HEK293 (cell line): Measurements from ENCODE around the gene HSFX3.
"Not testable (repeated sequence)": the region's sequence is repeated elsewhere in the genome, so short reads cannot be mapped to it uniquely, and the experiment has no call there.

Experiments
- CTCF ChIA-PET: fragments of 350-600 bp; formaldehyde crosslinking; extraction: SDS; loops from one replicate; lab custom pipeline; 2021; ENCODE audit warnings: antibody characterized with exemption; lab: Yijun Ruan, JAX
- POLR2A ChIA-PET: fragments of 300-600 bp; formaldehyde crosslinking; extraction: SDS; loops from one replicate; lab custom pipeline; 2020; ENCODE audit warnings: antibody characterized with exemption, inconsistent platforms; lab: Yijun Ruan, JAX
- H3K27ac ChIP-seq: fragments of 200-500 bp; sonication (Bioruptor generic); 2 replicates; pipeline ENCODE4 v1.5.1; 2014; ENCODE audit warnings: low read depth, low read length, control low read depth, inconsistent platforms; ENCODE audit errors: extremely low read depth
- H3K36me3 ChIP-seq, 2 experiments: fragments of 200-500 bp in 1 of 2; sonication (Bioruptor generic) in 1 of 2; 1 replicate in 1 of 2; 2 replicates in 1 of 2; pipeline ENCODE4 v1.5.1; 2014 to 2017; ENCODE audit warnings: inconsistent platforms in 2 of 2, low read length in 2 of 2; ENCODE audit not compliant: control insufficient read depth in 2 of 2, insufficient read depth in 1 of 2
- H3K4me1 ChIP-seq: fragments of 200-500 bp; sonication (Bioruptor generic); 2 replicates; pipeline ENCODE4 v1.5.1; 2014; ENCODE audit warnings: mild to moderate bottlenecking, low read length, inconsistent platforms; ENCODE audit not compliant: control insufficient read depth, insufficient read depth
- H3K4me3 ChIP-seq: 2 replicates; pipeline ENCODE4 v1.5.1; 2011; ENCODE audit warnings: low read depth, mild to moderate bottlenecking, control low read depth, low read length, moderate library complexity
- H3K9me3 ChIP-seq: fragments of 200-500 bp; sonication (Bioruptor generic); 2 replicates; pipeline ENCODE4 v1.5.1; 2014; ENCODE audit warnings: low read depth, low read length, inconsistent platforms; ENCODE audit not compliant: control insufficient read depth, insufficient read depth
- HOXD13 ChIP-seq: sonication (generic); formaldehyde crosslinking; IDR thresholded peaks from 2 replicates; pipeline ENCODE4 v1.8.0; 2022; ENCODE audit warnings: missing genetic modification reagents, borderline replicate concordance
- KLF1 ChIP-seq: fragments of 450-650 bp; formaldehyde crosslinking; IDR thresholded peaks from 2 replicates; pipeline ENCODE4 v1.5.1; 2016; ENCODE audit warnings: missing biosample characterization, missing genetic modification characterization
- OVOL3 ChIP-seq: fragments of 450-650 bp; formaldehyde crosslinking; IDR thresholded peaks from 2 replicates; pipeline ENCODE4 v1.5.1; 2016; ENCODE audit warnings: missing biosample characterization, missing genetic modification characterization
- SALL2 ChIP-seq: fragments of 450-650 bp; formaldehyde crosslinking; IDR thresholded peaks from 2 replicates; pipeline ENCODE4 v1.5.0; 2017; ENCODE audit warnings: missing biosample characterization, mild to moderate bottlenecking, missing genetic modification characterization, borderline replicate concordance
- ZBTB21 ChIP-seq: fragments of 450-650 bp; formaldehyde crosslinking; IDR thresholded peaks from 2 replicates; pipeline ENCODE4 v1.5.1; 2017; ENCODE audit warnings: missing biosample characterization, missing genetic modification characterization
- ZNF169 ChIP-seq: fragments of 450-650 bp; formaldehyde crosslinking; IDR thresholded peaks from 2 replicates; pipeline ENCODE4 v1.5.1; 2016; ENCODE audit warnings: missing biosample characterization, missing genetic modification characterization
- ZNF184 ChIP-seq: fragments of 450-650 bp; IDR thresholded peaks from 2 replicates; pipeline ENCODE4 v1.5.1; 2018; ENCODE audit warnings: missing biosample characterization, mild to moderate bottlenecking, missing genetic modification characterization
- ZNF19 ChIP-seq: fragments of 450-650 bp; formaldehyde crosslinking; IDR thresholded peaks from 2 replicates; pipeline ENCODE4; 2016; ENCODE audit warnings: missing biosample characterization, missing genetic modification characterization, low read depth
- ZNF366 ChIP-seq: fragments of 450-650 bp; formaldehyde crosslinking; conservative IDR thresholded peaks from 2 replicates; pipeline ENCODE4 v1.5.1; 2016; ENCODE audit warnings: missing biosample characterization, missing genetic modification characterization
- ZNF473 ChIP-seq: fragments of 450-650 bp; formaldehyde crosslinking; IDR thresholded peaks from 2 replicates; pipeline ENCODE4 v1.5.1; 2017; ENCODE audit warnings: missing biosample characterization, missing genetic modification characterization
- ZNF514 ChIP-seq: fragments of 450-650 bp; formaldehyde crosslinking; IDR thresholded peaks from 2 replicates; pipeline ENCODE4 v1.5.1; 2016; ENCODE audit warnings: missing biosample characterization, missing genetic modification characterization
- ZNF544 ChIP-seq: fragments of 450-650 bp; formaldehyde crosslinking; IDR thresholded peaks from 2 replicates; pipeline ENCODE4 v1.5.0; 2017; ENCODE audit warnings: missing biosample characterization, missing genetic modification characterization
- ZNF560 ChIP-seq: fragments of 450-650 bp; formaldehyde crosslinking; IDR thresholded peaks from 2 replicates; pipeline ENCODE4 v1.5.1; 2017; ENCODE audit warnings: missing biosample characterization, missing genetic modification characterization, borderline replicate concordance
- ZNF610 ChIP-seq: fragments of 450-650 bp; formaldehyde crosslinking; IDR thresholded peaks from 2 replicates; pipeline ENCODE4 v1.5.1; 2016; ENCODE audit warnings: missing biosample characterization, missing genetic modification characterization, borderline replicate concordance
- TF ChIP-seq, protein P1 (sequence below): fragments of 450-650 bp; formaldehyde crosslinking; conservative IDR thresholded peaks from 2 replicates; pipeline ENCODE4 v1.5.1; 2016; ENCODE audit warnings: low read depth, missing biosample characterization, missing genetic modification characterization
- TF ChIP-seq, protein P2 (sequence below): fragments of 450-650 bp; formaldehyde crosslinking; IDR thresholded peaks from 2 replicates; pipeline ENCODE4 v1.5.1; 2016; ENCODE audit warnings: missing biosample characterization, missing genetic modification characterization, low read depth
- TF ChIP-seq, protein P3 (sequence below): fragments of 450-650 bp; formaldehyde crosslinking; IDR thresholded peaks from 2 replicates; pipeline ENCODE4 v1.5.1; 2016; ENCODE audit warnings: missing biosample characterization, missing genetic modification characterization

The HSFX3 gene

DNA sequence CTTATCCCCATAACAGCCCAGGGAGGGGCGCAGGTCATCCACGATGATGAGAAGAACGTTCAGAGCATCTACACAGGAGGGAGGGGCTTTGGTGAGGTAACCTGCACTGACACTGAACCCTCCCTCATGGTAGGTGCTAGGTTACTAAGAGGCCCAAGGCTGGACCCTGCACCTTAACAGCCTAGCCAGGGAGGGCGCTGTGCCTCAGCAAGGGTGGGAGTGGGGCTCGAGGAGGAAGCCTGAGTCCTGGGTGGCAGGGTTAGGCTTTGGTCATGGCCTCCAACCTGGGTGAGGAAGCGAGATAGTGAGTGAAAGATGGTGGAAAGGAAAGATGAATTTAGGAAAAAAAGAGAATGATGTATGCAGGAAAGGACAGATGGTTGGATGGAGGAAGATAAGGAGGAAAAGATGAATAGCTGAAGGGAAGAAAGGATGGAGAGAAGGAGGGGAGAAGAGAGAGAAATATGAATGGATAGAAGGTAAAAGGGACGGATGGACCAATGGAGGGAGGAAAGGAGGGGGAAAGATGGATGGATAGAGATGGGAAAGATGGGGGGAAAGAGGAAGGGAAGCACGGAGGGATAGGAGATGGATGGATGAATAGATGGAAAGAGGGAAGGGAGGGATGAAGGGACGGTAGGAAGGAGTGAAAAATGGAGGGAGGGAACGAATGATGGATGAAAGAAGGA lies 45.4 kb downstream of the HSFX3 start (continued):
- TF ChIP-seq ZNF544 (tag by site-specific recombination) (no peak), OVOL3 (tag by site-specific recombination) (no peak), SALL2 (tag by site-specific recombination) (peak; percentile 30; the same call in 1 of the 2 replicates), ZNF473 (tag by site-specific recombination) (no peak), ZNF184 (tag by site-specific recombination) (no peak), ZNF366 (tag by site-specific recombination) (peak; percentile 100), ZBTB21 (tag by site-specific recombination) (no peak), ZNF560 (tag by site-specific recombination) (no peak)
- TF ChIP-seq, protein P1, sequence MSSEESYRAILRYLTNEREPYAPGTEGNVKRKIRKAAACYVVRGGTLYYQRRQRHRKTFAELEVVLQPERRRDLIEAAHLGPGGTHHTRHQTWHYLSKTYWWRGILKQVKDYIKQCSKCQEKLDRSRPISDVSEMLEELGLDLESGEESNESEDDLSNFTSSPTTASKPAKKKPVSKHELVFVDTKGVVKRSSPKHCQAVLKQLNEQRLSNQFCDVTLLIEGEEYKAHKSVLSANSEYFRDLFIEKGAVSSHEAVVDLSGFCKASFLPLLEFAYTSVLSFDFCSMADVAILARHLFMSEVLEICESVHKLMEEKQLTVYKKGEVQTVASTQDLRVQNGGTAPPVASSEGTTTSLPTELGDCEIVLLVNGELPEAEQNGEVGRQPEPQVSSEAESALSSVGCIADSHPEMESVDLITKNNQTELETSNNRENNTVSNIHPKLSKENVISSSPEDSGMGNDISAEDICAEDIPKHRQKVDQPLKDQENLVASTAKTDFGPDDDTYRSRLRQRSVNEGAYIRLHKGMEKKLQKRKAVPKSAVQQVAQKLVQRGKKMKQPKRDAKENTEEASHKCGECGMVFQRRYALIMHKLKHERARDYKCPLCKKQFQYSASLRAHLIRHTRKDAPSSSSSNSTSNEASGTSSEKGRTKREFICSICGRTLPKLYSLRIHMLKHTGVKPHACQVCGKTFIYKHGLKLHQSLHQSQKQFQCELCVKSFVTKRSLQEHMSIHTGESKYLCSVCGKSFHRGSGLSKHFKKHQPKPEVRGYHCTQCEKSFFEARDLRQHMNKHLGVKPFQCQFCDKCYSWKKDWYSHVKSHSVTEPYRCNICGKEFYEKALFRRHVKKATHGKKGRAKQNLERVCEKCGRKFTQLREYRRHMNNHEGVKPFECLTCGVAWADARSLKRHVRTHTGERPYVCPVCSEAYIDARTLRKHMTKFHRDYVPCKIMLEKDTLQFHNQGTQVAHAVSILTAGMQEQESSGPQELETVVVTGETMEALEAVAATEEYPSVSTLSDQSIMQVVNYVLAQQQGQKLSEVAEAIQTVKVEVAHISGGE (tag by site-specific recombination), result no peak

DNA sequence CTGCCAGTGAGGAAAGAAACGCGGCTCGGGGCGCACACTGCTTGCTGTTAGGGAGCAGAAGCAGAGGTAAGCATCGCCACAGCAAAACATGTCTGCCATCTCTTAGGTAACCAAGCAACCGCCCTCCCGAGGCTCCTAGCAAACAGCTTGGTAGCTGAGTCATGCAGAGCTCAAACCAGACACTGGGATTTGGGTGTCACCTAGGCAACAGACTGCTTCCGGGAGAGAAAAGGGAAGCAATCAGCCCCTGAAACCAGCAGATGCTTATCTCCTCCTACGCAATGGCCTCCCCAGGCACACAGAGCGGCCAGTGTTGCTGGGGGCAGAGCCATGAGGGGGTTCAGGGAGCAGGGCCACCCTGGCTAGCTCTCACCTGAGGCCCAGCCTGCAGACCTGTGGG lies 46.3 kb downstream of the HSFX3 start:
- H3K4me3 ChIP-seq, H3K4me1 ChIP-seq, H3K27ac ChIP-seq, H3K9me3 ChIP-seq, POLR2A ChIA-PET: not testable (repeated sequence)
- H3K36me3 ChIP-seq, result peaks cover 14 to 45% of the 10 kb centered on the region in 2 experiments; a peak in 2 of 3 replicates
- CTCF ChIA-PET, result interaction anchor here (0.6 to 1.9 kb wide), 3 partner anchors 9 to 1453 kb away, joined by 3 to 7 read pairs (median 4); no protein-coding TSS in a partner anchor

DNA sequence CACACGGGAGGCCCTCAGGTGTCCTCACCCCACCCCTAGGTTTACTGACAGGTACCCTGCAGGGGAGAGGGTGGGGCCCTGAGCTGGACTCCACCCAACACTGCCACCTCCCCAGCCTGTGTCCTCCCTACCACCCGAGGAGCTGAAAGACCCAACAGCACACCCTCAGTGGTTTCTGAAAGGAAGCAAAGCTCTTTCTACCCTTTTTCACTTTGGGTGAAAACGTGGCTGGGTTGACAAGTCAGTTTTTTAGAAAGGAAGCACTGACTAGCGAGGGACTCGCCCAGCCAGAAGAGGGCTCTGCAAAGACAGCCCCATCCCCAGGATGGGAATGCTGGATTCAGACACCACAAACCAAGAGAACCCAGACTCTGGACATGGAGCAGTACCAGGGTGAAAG lies 46.8 kb downstream of the HSFX3 start:
- H3K27ac ChIP-seq, H3K9me3 ChIP-seq, POLR2A ChIA-PET: not testable (repeated sequence)
- peaks cover 16 to 50% of the 10 kb centered on the region in 2 experiments; a peak in 2 of 3 replicates for H3K36me3 ChIP-seq
- peak; percentile 12; the same call in 1 of the 2 replicates for TF ChIP-seq KLF1 (tag by site-specific recombination)
- TF ChIP-seq, all 188 proteins: peak for 1; not testable (repeated sequence) for 187
- H3K4me1 ChIP-seq, H3K4me3 ChIP-seq: not testable (repeated sequence)
- CTCF ChIA-PET, result interaction anchor here (0.6 to 1.9 kb wide), 2 partner anchors 9 kb away, joined by 5 to 7 read pairs; no protein-coding TSS in a partner anchor

DNA sequence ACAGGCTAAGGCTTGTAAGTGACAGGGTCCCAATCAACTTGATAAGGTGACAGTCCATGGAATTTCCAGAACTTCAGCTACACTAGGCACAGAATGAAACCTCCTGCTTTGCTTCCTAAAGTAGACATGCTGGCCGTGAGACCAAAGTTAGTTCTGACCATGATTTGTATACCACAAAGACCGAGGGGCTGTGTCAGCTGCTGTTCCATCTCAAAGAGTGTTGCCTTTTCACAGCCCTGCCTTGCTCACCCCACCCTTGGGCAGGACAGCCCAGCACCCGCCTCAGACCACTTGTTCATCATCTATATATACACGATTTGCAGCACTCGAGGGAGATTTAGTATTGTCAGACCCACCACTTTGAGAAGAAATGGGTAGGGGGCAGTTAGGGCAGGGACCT lies 50.0 kb downstream of the HSFX3 start:
- ChIA-PET CTCF (interaction anchor here (0.8 to 1.9 kb wide), 2 partner anchors 13 to 29 kb away, joined by 3 to 14 read pairs; no protein-coding TSS in a partner anchor), POLR2A (no interaction called here)
- Histone ChIP-seq H3K4me1 (no peaks in the 10 kb centered on the region), H3K36me3 (peaks cover 16 to 82% of the 10 kb centered on the region in 2 experiments; a peak in 2 of 3 replicates), H3K4me3 (no peak overlapping the region), H3K27ac (no peak overlapping the region), H3K9me3 (no peaks in the 10 kb centered on the region)
- TF ChIP-seq ZNF514 (tag by site-specific recombination) (no peak), ZNF19 (tag by site-specific recombination) (no peak), HOXD13 (CRISPR knock-in tag) (no peak), ZNF610 (no peak), ZNF169 (tag by site-specific recombination) (no peak)
- TF ChIP-seq, protein P2, sequence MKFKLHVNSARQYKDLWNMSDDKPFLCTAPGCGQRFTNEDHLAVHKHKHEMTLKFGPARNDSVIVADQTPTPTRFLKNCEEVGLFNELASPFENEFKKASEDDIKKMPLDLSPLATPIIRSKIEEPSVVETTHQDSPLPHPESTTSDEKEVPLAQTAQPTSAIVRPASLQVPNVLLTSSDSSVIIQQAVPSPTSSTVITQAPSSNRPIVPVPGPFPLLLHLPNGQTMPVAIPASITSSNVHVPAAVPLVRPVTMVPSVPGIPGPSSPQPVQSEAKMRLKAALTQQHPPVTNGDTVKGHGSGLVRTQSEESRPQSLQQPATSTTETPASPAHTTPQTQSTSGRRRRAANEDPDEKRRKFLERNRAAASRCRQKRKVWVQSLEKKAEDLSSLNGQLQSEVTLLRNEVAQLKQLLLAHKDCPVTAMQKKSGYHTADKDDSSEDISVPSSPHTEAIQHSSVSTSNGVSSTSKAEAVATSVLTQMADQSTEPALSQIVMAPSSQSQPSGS (tag by site-specific recombination), result no peak
- TF ChIP-seq, protein P3, sequence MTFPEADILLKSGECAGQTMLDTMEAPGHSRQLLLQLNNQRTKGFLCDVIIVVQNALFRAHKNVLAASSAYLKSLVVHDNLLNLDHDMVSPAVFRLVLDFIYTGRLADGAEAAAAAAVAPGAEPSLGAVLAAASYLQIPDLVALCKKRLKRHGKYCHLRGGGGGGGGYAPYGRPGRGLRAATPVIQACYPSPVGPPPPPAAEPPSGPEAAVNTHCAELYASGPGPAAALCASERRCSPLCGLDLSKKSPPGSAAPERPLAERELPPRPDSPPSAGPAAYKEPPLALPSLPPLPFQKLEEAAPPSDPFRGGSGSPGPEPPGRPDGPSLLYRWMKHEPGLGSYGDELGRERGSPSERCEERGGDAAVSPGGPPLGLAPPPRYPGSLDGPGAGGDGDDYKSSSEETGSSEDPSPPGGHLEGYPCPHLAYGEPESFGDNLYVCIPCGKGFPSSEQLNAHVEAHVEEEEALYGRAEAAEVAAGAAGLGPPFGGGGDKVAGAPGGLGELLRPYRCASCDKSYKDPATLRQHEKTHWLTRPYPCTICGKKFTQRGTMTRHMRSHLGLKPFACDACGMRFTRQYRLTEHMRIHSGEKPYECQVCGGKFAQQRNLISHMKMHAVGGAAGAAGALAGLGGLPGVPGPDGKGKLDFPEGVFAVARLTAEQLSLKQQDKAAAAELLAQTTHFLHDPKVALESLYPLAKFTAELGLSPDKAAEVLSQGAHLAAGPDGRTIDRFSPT (tag by site-specific recombination), result no peak
